G401 (cell line): ENCODE results near the gene CKLF. TPM values are rescaled to one million over a fixed set of nuclear protein-coding genes. Genes with fewer than 3 reads are reported as not detected.
"Not testable (repeated sequence)": the region's sequence is repeated elsewhere in the genome, so short reads cannot be mapped to it uniquely, and the experiment has no call there.

Experiments
- DNase-seq: peaks from one replicate; pipeline ENCODE4 v3.0.0-alpha.2; 2015; ENCODE audit warnings: low spot score
- in situ Hi-C: cut with HindIII; loops from 2 replicates; pipeline ENCODE4 v1.10.0; 2016; ENCODE audit warnings: low sequenced_read_pairs, mixed read lengths
- total RNA-seq: library from RNA; depleted of rRNA; stranded (reverse); fragments of >200 nt; shearing (Covaris generic); gene quantifications from 2 replicates; pipeline ENCODE4 v1.2.3, GENCODE V29; 2014

CKLF gene
- total RNA-seq, 1 experiment from 2014 or later = 134 TPM

DNA sequence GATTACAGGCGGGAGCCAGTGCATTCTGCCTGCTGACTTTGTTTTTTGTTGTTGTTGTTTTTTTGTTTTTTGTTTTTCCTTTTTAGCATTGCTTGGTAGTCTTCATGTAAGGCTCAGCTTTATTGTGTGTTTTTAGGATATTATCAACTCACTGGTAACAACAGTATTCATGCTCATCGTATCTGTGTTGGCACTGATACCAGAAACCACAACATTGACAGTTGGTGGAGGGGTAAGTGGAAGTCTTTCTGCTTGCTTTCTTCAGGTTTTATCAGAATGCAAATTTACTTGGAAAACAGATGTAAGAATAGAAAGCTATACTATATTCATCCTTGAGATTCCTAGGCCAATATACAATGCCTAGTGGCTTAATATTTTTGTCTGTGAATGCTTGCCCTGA is 10.6 kb downstream of the CKLF start:
- in situ Hi-C loops = no loop called here
- no peak for DNase-seq

DNA sequence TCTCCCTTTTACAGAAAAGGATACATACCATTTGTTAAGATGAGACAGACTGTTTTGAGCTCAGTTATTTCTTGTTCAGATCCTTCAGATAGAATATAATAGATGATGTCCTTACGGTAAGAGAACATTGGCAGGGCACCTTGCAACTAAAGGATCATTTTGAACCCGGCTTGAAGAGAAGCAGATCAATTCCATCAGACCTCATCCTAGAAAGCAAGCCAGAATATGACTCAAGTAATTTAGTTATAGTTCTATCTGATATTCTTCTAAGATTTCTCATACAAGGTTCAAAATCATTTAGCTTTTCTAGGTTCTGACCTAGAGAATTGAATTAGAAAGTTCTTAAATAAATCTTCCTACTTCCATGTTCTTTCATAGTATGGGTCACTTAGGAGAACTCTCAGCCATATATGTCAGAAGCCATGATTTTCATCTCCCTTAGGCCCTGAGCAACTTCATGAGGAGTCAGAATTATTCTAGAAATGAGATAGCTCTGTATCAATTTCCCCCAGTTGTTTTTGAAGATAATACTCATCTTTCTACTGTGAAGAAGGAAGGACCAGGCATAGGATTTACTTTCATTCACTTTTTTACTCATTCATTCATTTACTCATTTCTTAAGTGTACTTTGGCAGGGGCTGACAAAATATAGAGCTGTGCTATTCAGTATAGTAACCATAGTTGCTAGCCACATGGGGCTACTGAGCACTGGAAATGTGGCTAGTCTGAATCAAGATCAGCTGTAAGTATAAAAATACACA is 11.4 kb downstream of the CKLF start:
- in situ Hi-C loops = no loop called here

DNA sequence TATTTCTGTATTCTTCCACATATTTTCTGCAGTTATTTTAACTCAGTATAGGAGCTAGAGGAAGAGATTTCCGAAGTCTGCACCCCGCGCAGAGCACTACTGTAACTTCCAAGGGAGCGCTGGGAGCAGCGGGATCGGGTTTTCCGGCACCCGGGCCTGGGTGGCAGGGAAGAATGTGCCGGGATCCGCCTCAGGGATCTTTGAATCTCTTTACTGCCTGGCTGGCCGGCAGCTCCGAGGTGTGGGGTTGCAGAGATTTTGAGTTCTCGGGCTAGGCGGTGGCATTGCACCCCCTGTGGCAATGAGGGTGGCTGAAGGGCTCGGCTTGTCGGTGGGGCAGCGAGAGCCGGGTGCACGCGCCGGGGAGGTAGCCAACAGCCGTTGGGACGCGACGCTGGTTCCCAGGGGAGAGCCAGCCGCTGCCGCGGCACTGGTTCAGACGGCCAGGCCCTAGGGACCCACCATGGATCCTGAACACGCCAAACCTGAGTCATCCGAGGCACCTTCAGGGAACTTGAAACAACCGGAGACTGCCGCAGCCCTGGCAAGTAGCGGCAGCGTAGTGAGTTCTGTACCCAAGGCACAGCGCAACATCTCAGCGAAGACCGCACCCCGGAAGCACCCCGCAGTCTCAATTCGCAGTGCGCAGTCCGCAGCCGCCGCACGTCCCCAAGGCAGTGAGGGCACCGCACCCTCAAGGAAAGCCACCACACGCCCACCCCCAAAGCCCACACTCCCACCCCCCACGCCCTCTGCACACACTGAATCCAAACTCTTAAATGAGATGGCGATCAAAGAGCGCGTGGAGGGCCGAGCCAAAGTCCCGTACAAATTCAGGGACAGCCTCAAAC is 13.9 kb downstream of the CKLF start, which contains the start of gene CMTM1:
Gene CMTM1, plus strand, starts transcription at position 389 of the 851 bp plus-strand sequence. Its CDS starts 75 bp downstream, at position 464.
- in situ Hi-C loops = no loop called here
- no peak for DNase-seq

More for the DNA sequence above, 11.4 kb downstream of the CKLF start:
- DNase-seq = no peak

DNA sequence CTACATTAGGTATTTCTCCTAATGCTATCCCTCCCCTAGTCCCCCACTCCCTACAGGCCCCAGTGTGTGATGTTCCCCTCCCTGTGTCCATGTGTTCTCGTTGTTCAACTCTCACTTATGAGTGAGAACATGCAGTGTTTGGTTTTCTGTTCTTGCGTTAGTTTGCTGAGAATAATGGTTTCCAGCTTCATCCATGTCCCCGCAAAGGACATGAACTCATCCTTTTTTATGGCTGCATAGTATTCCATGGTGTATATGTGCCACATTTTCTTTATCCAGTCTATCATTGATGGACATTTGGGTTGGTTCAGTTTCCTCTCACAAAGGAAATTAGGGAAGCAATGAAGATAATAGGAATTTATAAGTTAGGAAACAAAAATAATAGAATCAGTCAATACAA is 14.9 kb downstream of the CKLF start:
- in situ Hi-C loops, DNase-seq: not testable (repeated sequence)

DNA sequence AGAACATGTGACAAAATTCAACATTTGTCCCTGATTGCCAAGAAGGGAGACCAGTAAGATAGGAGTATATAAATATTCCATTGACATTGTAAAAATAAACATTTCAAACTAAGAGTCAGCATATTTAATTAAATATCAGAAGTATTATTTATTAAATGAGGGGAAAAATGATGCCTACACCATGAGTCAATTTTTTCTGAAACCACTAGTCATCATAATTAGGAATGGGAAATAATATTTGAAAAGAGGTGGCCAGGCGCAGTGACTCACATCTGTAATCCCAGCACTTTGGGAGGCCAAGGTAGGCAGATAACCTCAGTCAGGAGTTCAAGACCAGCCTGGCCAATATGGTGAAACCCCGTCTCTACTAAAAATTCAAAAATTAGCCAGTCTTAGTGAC is 16.0 kb downstream of the CKLF start:
- DNase-seq = no peak
- in situ Hi-C loops = no loop called here

DNA sequence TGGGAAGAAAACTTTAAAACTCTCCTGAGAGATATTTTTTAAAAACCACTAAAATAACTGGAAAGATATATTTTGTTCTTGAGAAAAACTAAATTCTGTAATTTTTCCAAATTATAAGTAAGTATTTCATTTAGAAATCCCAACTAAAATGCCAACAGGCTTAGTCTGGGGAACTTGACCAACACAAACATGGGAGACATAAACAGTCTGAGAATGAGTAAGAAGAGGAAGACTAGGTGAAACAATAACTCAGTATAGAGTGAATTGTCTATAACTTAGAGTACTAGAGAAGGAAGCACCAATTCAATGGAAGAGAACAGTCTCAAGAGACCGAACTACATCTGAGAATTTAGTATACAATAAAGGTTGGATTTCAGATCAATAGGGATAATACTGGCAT is 16.8 kb downstream of the CKLF start:
- in situ Hi-C loops = no loop called here
- no peak for DNase-seq

DNA sequence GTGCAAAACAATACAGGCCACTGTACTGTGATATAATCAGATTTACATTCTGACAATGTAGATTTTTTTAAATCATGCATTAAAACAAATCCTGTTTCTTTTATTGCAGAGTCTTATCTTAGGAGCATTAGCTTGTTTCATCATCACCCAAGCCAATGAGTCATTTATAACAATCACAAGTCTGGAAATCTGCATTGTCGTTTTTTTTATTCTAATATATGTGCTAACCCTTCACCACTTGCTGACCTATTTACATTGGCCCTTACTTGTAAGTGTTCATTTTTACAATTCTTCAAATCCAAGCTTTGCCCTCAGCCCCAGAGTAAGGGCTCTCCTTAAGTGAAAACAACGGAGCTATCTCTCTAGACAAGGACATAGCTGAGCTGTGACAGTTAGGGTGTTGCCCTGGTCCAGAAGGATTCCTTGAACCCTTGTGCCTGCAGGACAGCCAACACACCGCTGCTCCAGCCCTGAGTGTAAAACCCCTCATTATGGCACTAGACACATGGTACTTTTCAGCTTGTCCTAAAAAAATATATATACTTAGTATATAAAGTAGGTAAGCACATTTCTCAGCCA is 17.5 kb downstream of the CKLF start:
- in situ Hi-C loops = no loop called here
- no peak for DNase-seq

DNA sequence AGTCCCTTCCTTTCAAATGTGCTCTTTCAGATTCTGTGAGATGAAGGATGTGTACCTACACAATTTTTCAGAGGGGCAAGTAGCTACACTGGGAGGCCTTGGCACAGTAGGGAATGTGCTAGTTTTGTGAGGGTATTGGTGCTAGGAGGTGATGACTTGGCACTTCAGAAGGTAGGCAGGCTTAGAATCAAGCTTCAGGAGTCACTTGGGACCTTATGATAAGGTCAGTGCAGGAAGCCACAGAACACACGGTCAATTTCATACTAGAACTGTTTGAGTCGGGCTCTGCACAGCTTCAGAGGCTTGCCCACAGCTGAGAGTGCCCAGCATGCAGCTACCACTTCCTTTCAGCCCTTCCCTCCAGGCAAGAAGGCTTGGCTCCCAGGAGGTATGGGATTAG is 20.0 kb downstream of the CKLF start:
- in situ Hi-C loops = no loop called here
- no peak for DNase-seq

DNA sequence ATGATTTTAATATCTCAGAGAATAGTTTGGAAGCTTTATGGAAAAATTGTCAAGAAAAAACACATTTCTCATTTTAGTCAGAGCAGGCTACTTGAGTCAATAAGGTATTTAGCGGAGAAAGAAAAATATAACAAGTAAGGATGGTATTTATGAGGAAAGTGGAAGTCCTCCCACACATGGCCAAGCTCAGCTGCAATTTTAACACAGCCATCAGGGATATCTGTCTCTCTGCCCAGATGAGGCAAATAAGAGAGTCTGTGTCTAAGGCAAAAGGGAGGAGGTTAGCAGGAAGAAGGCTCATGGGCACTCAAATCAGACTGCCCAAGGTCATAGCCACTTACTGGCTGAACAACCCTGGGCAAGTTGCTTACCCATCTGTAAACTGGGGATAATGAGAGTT is 21.7 kb downstream of the CKLF start:
- no peak for DNase-seq
- in situ Hi-C loops = no loop called here

DNA sequence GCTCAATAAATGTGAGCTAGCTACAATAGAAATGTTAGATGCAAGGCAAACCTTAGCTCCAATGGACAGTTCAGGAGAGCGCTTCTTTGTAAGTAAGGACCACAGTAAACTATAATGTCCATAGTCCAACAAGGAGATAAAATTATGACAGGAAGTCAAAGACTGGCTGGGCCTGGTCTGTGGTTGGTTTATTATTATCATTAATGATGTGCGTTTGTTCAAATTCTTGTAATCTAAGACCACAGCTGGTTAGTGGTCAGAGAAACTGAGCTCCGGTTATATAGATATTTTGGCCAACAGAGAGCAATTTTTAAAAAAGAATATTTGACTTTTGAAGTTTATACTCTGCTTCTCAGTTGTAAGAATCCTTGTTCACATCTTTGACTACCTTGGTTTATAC is 22.2 kb downstream of the CKLF start:
- no peak for DNase-seq
- in situ Hi-C loops = no loop called here

DNA sequence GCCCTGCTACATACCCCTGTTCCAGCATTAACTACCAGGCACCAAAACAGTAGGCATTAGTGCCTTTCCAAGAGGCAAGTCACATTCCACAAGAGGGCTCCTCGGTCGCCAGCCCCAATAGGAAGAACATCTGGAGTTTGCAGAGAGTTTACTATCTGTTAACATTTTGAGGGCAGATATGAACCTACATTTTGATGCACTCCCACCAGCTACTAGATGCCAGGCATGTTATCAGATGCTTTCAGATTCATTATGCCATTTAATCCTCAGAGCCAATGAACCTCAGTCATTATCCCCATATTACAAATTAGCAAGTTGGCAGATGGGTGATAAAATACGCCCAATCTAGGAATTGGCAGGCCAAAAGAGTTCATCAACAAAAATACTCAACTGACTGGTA is 22.7 kb downstream of the CKLF start:
- in situ Hi-C loops = no loop called here
- DNase-seq = no peak

DNA sequence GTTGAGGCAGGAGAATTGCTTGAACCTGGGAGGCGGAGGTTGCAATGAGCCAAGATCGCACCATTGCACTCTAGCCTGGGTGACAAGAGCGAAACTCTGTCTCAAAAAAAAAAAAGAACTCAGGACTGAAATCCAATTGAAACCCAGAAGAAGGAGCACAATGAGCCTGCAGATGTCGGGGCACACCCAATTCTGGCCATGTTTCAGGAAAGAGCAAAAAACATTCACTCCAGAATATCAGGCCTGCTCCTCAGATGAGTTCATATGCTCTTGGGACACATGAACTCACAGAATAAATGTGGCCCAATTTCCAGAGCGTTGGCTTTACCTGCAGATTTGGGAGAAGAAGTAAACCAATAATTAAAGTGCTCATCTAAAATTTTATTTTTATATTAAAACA is 23.9 kb downstream of the CKLF start:
- in situ Hi-C loops = no loop called here
- DNase-seq = no peak

DNA sequence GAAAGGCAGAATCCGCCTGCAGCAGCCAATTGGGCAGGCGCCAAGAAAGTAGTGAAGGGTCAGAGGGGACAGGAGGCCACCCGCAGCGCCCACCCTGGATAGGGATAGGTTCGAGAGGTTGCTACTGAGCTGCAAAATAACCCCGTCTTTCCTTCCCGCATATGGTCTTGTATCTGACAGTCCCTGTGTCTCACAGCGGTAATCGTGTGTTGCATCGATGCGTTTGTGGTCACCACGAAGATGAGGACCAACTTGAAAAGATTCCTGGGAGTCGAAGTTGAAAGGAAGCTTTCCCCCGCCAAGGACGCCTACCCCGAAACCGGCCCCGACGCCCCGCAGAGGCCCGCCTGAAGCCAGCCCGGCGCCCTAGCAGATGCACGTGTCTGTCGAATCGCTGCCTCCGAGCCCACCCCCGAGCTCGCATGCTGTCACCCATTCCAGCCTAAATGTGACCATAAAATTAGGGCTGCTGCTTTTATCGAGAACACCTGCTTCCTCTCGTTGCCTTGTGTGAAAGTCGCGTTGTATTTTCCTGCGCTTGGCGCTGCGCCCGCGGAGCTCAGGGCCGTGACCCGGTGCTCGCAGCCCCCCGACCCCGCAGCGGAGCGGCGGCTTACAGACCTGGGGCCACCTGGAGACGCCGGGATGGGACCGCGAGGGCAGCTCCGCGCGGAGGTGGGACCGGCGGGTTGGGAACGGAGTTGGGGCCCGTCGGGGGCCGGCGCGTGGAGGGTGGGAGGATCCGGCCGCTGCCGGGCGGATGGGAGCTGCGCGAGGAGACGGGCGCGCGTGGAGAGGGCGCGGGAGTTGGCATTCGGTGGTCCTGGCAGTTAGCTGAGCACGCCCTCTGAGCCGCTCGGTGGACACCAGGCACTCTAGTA is 26.5 kb downstream of the CKLF start, which contains the start of gene CMTM2:
Gene CMTM2, plus strand, starts transcription at position 813 of the 881 bp plus-strand sequence. CDS start 145 bp downstream, outside the sequence.
- in situ Hi-C loops = no loop called here

DNA sequence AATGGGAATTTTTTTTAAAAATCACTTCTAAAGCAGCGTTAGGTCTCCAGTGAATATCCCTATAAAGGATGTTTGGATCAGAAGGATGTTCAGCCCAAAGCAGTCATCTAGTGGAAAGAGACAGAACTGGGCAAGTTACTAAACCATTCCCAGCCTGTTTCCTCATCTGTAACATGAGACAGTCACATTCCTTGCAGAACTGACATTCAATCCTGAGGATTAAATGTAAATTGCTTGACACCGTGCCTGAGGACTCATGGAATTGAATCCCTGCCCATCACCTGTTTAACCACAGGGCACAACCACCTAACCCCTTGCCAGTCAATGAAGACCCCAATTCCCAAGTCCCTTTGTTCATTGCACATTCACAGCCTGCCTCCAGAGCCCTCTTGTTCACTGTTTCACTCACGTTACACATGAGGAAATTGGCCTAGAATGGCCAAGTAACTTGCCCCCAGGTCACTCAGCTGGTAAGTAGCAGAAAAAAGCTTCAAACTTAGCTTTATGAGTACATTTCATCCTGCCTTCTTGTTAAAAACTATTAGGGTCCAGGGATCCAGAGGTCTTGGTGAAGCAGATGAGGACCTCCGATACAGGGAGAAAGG is 28.3 kb downstream of the CKLF start:
- no peak for DNase-seq

More for the DNA sequence above, 26.5 kb downstream of the CKLF start, which contains the start of gene CMTM2:
- DNase-seq = peak; percentile 4

DNA sequence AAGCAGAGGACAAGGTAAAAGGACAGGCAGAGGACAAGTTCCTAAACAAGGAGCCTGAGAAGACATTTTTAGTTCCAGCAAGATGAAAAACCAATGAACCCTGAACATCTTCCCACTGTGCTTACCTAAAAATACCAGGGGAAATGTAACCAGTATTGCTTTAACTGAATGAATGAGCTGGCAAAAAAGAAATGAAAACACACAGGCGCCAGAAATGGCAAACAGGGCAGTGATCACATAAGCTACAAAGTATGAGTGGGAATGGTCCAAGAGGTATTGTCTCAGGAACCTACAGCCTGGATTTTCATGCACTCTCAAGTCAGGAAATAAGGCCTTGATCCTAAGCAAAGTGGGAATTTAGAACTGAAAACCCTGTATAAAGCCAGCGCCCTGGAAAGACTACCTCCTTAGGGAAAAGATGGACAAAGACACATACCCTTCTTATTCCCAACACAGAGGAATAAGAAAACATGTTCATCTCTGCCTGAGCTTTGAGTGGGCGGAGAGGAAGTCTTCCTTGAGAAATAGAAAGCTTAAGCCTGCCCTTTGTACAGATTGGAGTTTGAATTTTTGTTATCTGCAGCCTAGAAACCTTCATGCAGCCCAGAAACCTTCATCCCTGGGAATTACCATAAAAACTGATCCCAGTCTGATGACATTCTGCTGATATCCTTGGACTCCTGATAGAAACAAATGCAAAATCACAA is 29.0 kb downstream of the CKLF start:
- no peak for DNase-seq
- in situ Hi-C loops = no loop called here

More for the DNA sequence above, 28.3 kb downstream of the CKLF start:
- in situ Hi-C loops = no loop called here

DNA sequence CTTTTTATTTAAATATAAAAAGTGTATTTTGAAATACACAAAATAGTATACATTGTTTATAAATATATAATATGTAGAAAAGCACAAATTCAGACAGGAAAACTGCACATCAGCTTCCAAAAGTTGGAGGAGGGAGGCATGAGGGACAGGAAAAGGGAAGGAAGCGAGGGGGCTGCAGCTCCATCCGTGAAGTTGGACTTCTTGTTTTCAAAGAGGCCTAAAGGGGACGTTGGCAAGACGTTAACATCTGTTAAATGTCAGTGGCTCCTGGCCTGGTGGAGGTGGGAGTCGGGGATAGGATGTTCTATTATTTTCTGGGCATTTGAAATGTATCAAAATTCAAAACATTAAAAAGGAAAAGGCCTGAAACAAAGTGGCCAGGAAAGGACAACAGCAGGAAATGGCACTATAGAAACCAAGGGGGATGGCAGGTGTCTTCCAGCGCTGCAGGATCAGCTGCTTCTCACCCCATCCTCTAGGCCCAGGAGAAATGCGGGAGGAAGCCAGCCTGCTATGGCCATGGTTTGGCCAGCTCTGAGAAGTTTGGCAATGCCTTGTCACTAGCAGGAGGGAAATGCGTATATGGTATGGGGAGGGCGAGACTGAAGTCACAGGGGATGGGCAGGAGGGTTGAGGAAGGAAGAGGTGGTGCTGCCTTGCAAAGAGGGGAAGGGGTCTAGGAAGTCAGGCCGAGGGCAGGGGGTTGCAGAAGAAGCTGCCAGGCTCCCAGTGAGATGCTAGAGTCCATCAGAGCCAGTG is 33.3 kb downstream of the CKLF start:
- in situ Hi-C loops = no loop called here
- no peak for DNase-seq

DNA sequence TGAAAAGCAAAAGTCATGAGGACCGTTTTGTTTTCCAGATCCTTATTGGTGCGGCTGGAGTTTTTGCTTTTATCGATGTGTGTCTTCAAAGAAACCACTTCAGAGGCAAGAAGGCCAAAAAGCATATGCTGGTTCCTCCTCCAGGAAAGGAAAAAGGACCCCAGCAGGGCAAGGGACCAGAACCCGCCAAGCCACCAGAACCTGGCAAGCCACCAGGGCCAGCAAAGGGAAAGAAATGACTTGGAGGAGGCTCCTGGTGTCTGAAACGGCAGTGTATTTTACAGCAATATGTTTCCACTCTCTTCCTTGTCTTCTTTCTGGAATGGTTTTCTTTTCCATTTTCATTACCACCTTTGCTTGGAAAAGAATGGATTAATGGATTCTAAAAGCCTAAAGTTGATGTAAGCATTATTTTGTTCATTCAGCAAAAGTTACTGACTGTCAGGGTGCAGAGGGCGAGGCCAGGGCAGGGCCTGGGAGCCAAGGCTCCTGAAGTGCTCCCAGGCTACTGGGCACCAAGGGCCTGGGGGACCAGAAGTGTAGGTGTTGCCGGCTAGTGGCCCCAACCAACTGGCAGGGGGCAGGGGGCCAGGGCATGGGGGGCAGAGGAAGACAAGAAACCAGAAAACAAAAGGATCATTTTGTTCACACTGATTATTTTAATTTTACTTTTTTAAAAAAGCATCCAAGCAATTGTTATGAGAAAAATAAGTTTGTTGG is 35.7 kb downstream of the CKLF start:
- no peak for DNase-seq
- in situ Hi-C loops = no loop called here
